Peyer's patch (tissue), 4 donors: ENCODE results near the gene RAB8B.

Experiments used
- CTCF ChIP-seq, 6 experiments: fragments of 450-650 bp in 4 of 6; fragments of 200-600 bp in 2 of 6; sonication (generic) in 1 of 6; IDR thresholded peaks; one replicate each; pipeline ENCODE4 v1.5.1; 2017 to 2019; ENCODE audit warnings: antibody characterized with exemption in 6 of 6, mild to moderate bottlenecking in 3 of 6, moderate library complexity in 1 of 6
- POLR2A ChIP-seq, 2 donors: fragments of 450-650 bp; IDR thresholded peaks; one replicate each; pipeline ENCODE4 v1.5.1; 2017; ENCODE audit warnings: antibody characterized with exemption in 2 of 2, mild to moderate bottlenecking in 2 of 2, moderate library complexity in 2 of 2

GRCh38 chr15:63155486-63155885 is 33.9 kb upstream of the RAB8B start:
- TF ChIP-seq CTCF (IDR thresholded peaks at IDR 0.05) (no peak), POLR2A (IDR thresholded peaks at IDR 0.05) (no peak)
